Measurements from ENCODE around the gene CYP11A1.

CYP11A1 gene

DNA sequence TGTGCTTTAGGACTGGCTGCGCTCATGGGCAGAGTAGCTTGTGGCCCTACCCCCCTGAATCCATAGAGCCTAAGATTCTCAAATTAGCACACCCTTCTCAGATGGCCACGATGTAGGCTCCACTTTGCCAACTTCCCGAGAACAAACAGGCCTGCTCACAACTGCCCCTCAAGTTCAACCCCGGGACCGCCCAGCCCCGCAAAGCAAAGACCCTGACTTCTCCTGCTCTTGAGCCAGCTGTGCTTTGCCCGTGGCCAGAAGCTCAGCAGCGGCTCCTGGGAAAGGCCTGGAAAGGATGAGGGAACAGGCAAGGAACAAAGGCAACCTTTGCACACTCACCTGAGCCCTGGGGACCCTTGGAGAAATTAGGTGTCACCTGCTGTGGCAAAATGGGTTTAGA is 32.0 kb downstream of the CYP11A1 start:
- Histone ChIP-seq H3K36me3 (ENCODE audit: insufficient read depth, low read length) (no peaks in the 10 kb centered on the region), H3K4me1 (ENCODE audit: control insufficient read depth, insufficient read depth, low read length) (peaks cover 11% of the 10 kb centered on the region), H3K27me3 (ENCODE audit: control insufficient read depth, insufficient read depth, low read length) (peaks cover 40% of the 10 kb centered on the region), H3K4me3 (ENCODE audit: low read length) (no peak overlapping the region), H3K9ac (ENCODE audit: low read depth, low read length) (no peak overlapping the region), H3K4me2 (ENCODE audit: low read length) (no peak overlapping the region), H3K9me3 (replicated peaks; ENCODE audit: low read length) (no peaks in the 10 kb centered on the region)

DNA sequence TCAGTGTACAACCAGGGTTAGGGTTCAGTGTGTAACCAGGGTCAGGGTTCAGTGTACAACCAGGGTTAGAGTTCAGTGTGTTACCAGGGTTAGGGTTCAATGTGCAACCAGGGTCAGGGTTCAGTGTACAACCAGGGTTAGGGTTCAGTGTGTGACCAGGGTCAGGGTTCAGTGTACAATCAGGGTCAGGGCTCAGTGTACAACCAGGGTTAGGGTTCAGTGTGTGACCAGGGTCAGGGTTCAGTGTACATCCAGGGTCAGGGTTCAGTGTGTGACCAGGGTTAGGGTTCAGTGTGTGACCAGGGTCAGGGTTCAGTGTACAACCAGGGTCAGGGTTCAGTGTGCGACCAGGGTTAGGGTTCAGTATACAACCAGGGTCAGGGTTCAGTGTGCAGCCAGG is 33.3 kb downstream of the CYP11A1 start:
- H3K4me3 ChIP-seq (ENCODE audit: low read length): no peak overlapping the region
- no peak overlapping the region for H3K4me2 ChIP-seq (ENCODE audit: low read length)
- H3K9ac ChIP-seq (ENCODE audit: low read depth, low read length): no peak overlapping the region
- no peaks in the 10 kb centered on the region for H3K36me3 ChIP-seq (ENCODE audit: insufficient read depth, low read length)
- H3K9me3 ChIP-seq (replicated peaks; ENCODE audit: low read length): no peaks in the 10 kb centered on the region
- H3K4me1 ChIP-seq (ENCODE audit: control insufficient read depth, insufficient read depth, low read length): peaks cover 11% of the 10 kb centered on the region
- H3K27me3 ChIP-seq (ENCODE audit: control insufficient read depth, insufficient read depth, low read length): peaks cover 48% of the 10 kb centered on the region

DNA sequence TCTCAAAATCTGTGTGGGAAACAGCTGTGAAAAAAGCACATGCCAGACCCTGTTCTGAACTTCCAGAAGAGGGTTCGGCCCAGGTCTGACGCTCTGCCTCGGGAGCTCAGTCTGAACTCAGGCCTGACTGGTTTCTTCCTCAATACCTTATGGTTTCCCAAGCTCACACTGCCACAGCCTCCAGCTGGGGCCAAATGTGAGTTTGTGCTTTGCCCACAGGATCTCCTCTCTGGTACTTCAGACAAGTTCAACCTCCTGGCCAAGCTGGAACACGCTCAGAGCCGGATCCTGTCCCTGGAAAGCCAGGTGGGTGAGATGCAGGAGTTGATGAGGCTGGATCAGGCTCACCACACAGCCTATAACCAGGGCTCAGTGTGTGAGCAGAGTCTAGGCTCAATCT is 33.8 kb downstream of the CYP11A1 start:
- Histone ChIP-seq H3K27me3 (ENCODE audit: control insufficient read depth, insufficient read depth, low read length) (peaks cover 51% of the 10 kb centered on the region), H3K4me1 (ENCODE audit: control insufficient read depth, insufficient read depth, low read length) (peaks cover 11% of the 10 kb centered on the region), H3K36me3 (ENCODE audit: insufficient read depth, low read length) (no peaks in the 10 kb centered on the region), H3K4me3 (ENCODE audit: low read length) (no peak overlapping the region), H3K9me3 (replicated peaks; ENCODE audit: low read length) (no peaks in the 10 kb centered on the region), H3K4me2 (ENCODE audit: low read length) (no peak overlapping the region), H3K9ac (ENCODE audit: low read depth, low read length) (no peak overlapping the region)

DNA sequence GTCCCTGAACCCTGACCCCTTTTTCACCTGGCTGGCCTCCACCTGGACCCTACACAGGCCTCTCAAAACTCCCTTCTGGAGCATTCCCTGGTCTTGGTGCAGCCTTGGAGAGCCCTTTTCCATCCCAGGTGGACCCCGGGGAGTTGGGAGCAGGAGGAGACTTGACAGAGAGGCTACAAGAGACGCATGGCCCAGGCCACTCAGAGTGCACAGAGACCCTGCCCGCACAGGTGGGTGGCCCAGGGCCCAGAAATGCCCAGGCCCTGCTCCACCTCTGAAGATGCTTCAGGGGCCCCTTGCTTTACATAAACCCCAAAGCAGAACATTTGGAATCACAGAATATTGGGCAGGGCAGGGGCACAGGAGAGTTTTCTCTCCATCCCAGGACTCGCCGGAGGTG is 34.4 kb downstream of the CYP11A1 start:
- Histone ChIP-seq H3K36me3 (ENCODE audit: insufficient read depth, low read length) (no peaks in the 10 kb centered on the region), H3K4me1 (ENCODE audit: control insufficient read depth, insufficient read depth, low read length) (peaks cover 11% of the 10 kb centered on the region), H3K27me3 (ENCODE audit: control insufficient read depth, insufficient read depth, low read length) (peaks cover 56% of the 10 kb centered on the region), H3K4me2 (ENCODE audit: low read length) (no peak overlapping the region), H3K9ac (ENCODE audit: low read depth, low read length) (no peak overlapping the region), H3K4me3 (ENCODE audit: low read length) (no peak overlapping the region), H3K9me3 (replicated peaks; ENCODE audit: low read length) (no peaks in the 10 kb centered on the region)

DNA sequence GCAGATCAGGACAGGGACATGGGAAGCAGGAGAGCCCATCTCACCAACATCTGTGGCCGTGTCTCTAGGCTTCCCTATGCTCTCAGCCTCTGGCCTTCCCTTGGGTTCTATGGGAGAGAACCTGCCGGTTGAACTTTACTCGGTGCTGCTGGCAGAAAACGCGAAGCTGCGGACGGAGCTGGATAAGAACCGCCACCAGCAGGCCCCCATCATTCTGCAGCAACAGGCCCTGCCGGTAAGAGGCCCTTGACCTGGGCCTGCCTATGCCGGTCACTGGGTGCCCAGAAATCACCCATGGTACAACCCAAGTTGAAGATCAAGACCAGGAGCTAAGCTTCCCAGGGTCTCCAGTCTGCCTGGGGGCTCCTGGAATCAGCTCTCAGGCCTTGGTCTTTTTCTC is 34.8 kb downstream of the CYP11A1 start:
- Histone ChIP-seq H3K9ac (ENCODE audit: low read depth, low read length) (no peak overlapping the region), H3K4me3 (ENCODE audit: low read length) (no peak overlapping the region), H3K4me1 (ENCODE audit: control insufficient read depth, insufficient read depth, low read length) (peaks cover 11% of the 10 kb centered on the region), H3K27me3 (ENCODE audit: control insufficient read depth, insufficient read depth, low read length) (peaks cover 58% of the 10 kb centered on the region), H3K4me2 (ENCODE audit: low read length) (no peak overlapping the region), H3K36me3 (ENCODE audit: insufficient read depth, low read length) (no peaks in the 10 kb centered on the region), H3K9me3 (replicated peaks; ENCODE audit: low read length) (no peaks in the 10 kb centered on the region)

DNA sequence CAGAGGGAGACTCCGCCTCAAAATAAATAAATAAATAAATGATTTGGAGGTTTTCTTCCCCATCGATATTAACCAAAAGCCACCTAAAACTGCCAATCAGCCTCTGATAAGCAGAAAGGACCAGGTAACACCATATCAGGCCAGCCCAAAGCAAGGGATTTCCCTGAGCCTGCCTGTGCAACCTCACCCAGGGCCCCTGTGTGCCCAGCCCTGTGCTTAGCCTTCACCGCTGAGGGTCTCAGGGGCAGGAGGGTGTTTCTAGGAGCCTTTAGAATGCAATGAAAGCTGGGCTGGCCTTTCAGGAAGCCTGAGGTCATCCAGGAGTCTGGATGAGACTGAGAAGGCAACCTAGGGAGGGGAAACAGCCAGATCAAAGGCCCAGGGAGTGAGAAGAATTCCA is 35.4 kb downstream of the CYP11A1 start:
- Histone ChIP-seq H3K4me2 (ENCODE audit: low read length) (no peak overlapping the region), H3K9me3 (replicated peaks; ENCODE audit: low read length) (no peaks in the 10 kb centered on the region), H3K27me3 (ENCODE audit: control insufficient read depth, insufficient read depth, low read length) (peaks cover 60% of the 10 kb centered on the region), H3K4me3 (ENCODE audit: low read length) (no peak overlapping the region), H3K9ac (ENCODE audit: low read depth, low read length) (no peak overlapping the region), H3K36me3 (ENCODE audit: insufficient read depth, low read length) (no peaks in the 10 kb centered on the region), H3K4me1 (ENCODE audit: control insufficient read depth, insufficient read depth, low read length) (peaks cover 9% of the 10 kb centered on the region)

DNA sequence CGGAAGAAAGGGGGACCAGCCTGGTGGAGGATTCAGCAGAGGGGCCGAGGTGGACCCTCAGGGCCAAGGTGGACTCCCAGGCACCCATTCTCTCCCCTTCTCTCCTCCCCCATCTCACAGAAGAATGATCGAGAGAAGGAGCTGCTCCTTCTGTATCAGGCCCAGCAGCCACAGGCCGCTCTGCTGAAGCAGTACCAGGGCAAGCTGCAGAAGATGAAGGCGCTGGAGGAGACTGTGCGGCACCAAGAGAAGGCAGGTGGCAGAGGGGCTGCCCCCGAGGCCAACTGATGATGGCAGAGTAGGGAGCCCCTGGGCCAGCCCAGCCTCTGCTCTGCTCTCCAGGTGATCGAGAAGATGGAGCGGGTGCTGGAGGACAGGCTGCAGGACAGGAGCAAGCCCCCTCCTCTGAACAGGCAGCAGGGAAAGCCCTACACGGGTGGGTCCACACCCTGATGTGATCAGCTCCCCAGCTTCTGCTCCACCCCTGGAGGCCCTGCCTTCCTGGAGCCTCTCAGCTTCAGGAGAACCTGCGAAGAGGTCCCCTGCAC is 36.5 kb downstream of the CYP11A1 start:
- H3K4me3 ChIP-seq (ENCODE audit: low read length): no peak overlapping the region
- H3K4me2 ChIP-seq (ENCODE audit: low read length): no peak overlapping the region
- peaks cover 68% of the 10 kb centered on the region for H3K27me3 ChIP-seq (ENCODE audit: control insufficient read depth, insufficient read depth, low read length)
- H3K9ac ChIP-seq (ENCODE audit: low read depth, low read length): no peak overlapping the region
- no peaks in the 10 kb centered on the region for H3K9me3 ChIP-seq (replicated peaks; ENCODE audit: low read length)
- H3K36me3 ChIP-seq (ENCODE audit: insufficient read depth, low read length): no peaks in the 10 kb centered on the region
- H3K4me1 ChIP-seq (ENCODE audit: control insufficient read depth, insufficient read depth, low read length): no peaks in the 10 kb centered on the region

DNA sequence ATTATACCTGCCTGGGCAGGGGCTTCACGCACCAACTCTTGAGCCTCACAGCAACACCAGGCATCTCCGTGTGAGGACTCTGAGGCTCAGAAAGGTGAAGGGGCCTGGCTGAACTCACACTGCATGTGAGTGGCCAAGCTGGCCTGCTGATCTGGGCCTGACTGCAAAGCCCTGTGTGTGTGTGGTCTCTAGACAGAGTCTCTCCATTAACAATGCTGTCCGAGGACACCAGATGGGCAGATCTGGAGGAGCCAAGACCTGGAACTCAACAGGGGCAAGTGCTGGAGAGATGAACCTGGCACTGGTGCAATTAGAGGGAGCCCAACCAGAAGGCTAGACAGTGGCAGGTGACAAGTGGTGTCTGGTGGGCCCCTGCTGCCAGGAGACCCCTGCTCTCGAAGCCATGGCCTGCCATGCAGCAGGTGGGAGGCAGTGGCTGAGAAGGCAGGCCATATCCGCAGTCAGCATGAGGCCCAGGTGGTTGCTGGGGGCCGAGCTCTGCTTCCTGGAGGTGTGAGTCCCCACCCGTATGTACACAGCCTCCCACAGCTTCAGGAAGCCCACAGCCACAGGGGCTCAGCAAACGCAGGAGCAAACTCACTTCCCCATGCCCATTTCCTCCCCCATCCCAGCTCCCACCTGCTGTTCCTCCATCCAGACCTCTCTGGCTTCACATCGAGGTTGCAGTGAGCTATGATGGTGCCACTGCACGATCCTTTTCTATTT is 39.0 kb downstream of the CYP11A1 start:
- no peak overlapping the region for H3K4me3 ChIP-seq (ENCODE audit: low read length)
- H3K9ac ChIP-seq (ENCODE audit: low read depth, low read length): no peak overlapping the region
- no peak overlapping the region for H3K4me2 ChIP-seq (ENCODE audit: low read length)
- H3K36me3 ChIP-seq (ENCODE audit: insufficient read depth, low read length): no peaks in the 10 kb centered on the region
- H3K9me3 ChIP-seq (replicated peaks; ENCODE audit: low read length): no peaks in the 10 kb centered on the region
- H3K4me1 ChIP-seq (ENCODE audit: control insufficient read depth, insufficient read depth, low read length): no peaks in the 10 kb centered on the region
- peaks cover 69% of the 10 kb centered on the region for H3K27me3 ChIP-seq (ENCODE audit: control insufficient read depth, insufficient read depth, low read length)

DNA sequence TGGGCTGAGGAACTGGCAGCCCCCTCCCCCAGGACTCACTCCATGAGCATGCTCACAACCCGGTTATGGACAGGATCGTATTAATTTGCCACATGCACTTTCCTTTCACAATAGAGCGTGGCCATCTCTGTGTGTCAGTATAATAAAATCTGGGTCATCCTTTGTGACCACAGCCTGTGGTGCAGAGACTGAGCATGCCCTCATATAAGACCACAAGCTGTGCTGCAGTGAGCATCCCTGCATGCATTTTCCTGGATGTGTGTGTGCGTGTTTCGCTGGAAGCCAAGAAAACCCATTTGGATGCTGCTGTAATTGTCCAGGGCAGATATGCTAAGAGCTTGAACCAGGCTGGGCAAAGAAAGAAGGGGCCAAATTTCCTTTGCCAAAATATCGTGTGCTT is 39.7 kb downstream of the CYP11A1 start:
- Histone ChIP-seq H3K36me3 (ENCODE audit: insufficient read depth, low read length) (no peaks in the 10 kb centered on the region), H3K4me2 (ENCODE audit: low read length) (no peak overlapping the region), H3K27me3 (ENCODE audit: control insufficient read depth, insufficient read depth, low read length) (peaks cover 62% of the 10 kb centered on the region), H3K9ac (ENCODE audit: low read depth, low read length) (no peak overlapping the region), H3K4me3 (ENCODE audit: low read length) (no peak overlapping the region), H3K4me1 (ENCODE audit: control insufficient read depth, insufficient read depth, low read length) (no peaks in the 10 kb centered on the region), H3K9me3 (replicated peaks; ENCODE audit: low read length) (no peaks in the 10 kb centered on the region)

DNA sequence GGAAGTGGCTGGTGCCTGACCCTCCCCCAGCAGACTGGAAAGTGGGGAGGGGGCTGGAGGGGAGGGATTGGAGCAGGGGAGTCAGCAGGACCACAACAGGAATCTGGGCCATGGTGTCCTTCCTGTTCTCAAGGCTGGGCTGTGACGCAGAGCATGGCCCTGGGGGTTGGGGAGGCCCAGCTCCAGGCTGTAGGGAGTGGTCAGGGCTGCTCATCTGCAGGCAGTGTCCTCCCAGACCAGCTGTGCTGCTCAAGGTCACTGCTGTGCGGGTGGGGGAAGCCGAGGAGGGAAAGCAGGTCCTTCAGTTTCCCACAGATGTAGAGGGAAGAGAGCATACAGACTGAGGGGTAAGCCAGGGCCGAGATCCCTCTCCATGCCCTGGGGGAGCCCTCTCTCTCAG is 40.7 kb downstream of the CYP11A1 start:
- Histone ChIP-seq H3K4me2 (ENCODE audit: low read length) (no peak overlapping the region), H3K27me3 (ENCODE audit: control insufficient read depth, insufficient read depth, low read length) (peaks cover 54% of the 10 kb centered on the region), H3K36me3 (ENCODE audit: insufficient read depth, low read length) (no peaks in the 10 kb centered on the region), H3K9ac (ENCODE audit: low read depth, low read length) (no peak overlapping the region), H3K9me3 (replicated peaks; ENCODE audit: low read length) (no peaks in the 10 kb centered on the region), H3K4me3 (ENCODE audit: low read length) (no peak overlapping the region), H3K4me1 (ENCODE audit: control insufficient read depth, insufficient read depth, low read length) (no peaks in the 10 kb centered on the region)

DNA sequence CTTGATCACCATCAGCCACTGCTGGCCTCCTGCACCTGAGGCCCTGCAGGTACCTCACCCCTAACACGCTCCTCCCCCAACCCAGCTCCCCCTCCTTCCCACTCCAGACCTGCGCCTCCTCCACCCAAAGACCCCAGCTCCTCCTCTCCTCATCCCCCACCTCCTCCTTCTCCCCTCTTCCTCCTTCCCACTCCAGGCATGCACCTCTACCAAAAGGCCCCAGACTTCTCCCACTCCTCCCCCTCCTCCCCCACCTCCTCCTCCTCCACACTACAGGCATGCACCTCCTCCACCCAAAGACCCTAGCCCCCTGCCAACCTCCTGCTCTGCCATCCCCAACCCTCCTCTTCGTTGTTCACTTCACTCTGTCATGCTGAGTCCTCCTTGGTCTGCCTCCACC is 42.7 kb downstream of the CYP11A1 start:
- no peak overlapping the region for H3K4me3 ChIP-seq (ENCODE audit: low read length)
- no peaks in the 10 kb centered on the region for H3K4me1 ChIP-seq (ENCODE audit: control insufficient read depth, insufficient read depth, low read length)
- H3K27me3 ChIP-seq (ENCODE audit: control insufficient read depth, insufficient read depth, low read length): peaks cover 37% of the 10 kb centered on the region
- no peaks in the 10 kb centered on the region for H3K36me3 ChIP-seq (ENCODE audit: insufficient read depth, low read length)
- no peak overlapping the region for H3K9ac ChIP-seq (ENCODE audit: low read depth, low read length)
- H3K4me2 ChIP-seq (ENCODE audit: low read length): no peak overlapping the region
- no peaks in the 10 kb centered on the region for H3K9me3 ChIP-seq (replicated peaks; ENCODE audit: low read length)

DNA sequence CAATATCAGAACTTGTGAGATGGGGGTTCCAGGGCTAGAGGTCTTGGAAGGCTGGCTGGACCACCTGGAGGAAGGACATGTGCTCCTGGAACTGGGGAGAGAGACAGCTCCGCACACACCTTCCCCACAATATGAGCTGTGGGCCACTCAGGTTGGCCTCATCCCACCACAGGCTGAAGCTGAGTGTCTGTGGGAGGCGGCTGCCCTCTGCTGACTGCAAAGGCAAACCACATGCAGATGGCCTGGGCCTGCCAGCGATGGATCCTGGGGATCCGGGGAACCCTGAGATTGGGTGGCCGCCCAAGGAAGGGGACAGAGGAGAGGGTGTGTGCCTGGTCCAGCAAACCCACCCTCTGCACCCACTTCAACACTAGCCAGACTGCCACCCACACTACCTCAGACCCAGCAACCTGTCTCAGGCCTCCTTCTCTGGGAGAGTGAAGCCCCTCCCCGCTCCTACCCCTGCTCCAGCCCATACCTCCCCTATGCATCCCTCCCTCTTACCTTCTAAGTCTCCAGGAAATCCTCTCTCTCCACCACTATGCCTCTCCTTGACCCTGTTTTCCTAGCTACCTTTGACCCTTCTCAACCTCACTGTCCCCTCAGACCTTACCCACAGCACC is 44.8 kb downstream of the CYP11A1 start:
- H3K9ac ChIP-seq (ENCODE audit: low read depth, low read length): no peak overlapping the region
- no peaks in the 10 kb centered on the region for H3K9me3 ChIP-seq (replicated peaks; ENCODE audit: low read length)
- peaks cover 16% of the 10 kb centered on the region for H3K4me1 ChIP-seq (ENCODE audit: control insufficient read depth, insufficient read depth, low read length)
- no peak overlapping the region for H3K4me2 ChIP-seq (ENCODE audit: low read length)
- H3K27me3 ChIP-seq (ENCODE audit: control insufficient read depth, insufficient read depth, low read length): peaks cover 20% of the 10 kb centered on the region
- H3K4me3 ChIP-seq (ENCODE audit: low read length): no peak overlapping the region
- no peaks in the 10 kb centered on the region for H3K36me3 ChIP-seq (ENCODE audit: insufficient read depth, low read length)

Measured in skeletal muscle satellite cell (primary cell).